Esophagus (tissue), 2 donors: ENCODE data around the gene SORCS2. TPM values are rescaled to one million over a fixed set of nuclear protein-coding genes. Genes with fewer than 3 reads are reported as not detected.

Experiments used
- H3K27ac ChIP-seq, 2 donors: one replicate each; pipeline ENCODE4 v1.5.1; 2013; ENCODE audit warnings: low read depth in 2 of 2, mild to moderate bottlenecking in 2 of 2, inconsistent platforms in 1 of 2, low read length in 1 of 2, moderate library complexity in 1 of 2
- H3K27me3 ChIP-seq, 2 donors: one replicate each; pipeline ENCODE4 v1.6.1; 2013; ENCODE audit warnings: low read length in 2 of 2, control low read depth in 1 of 2, mild to moderate bottlenecking in 1 of 2; ENCODE audit not compliant: insufficient read depth in 2 of 2, control insufficient read depth in 1 of 2
- H3K36me3 ChIP-seq, 2 donors: one replicate each; pipeline ENCODE4 v1.6.1; 2013; ENCODE audit warnings: low read length in 1 of 2; ENCODE audit not compliant: control insufficient read depth in 2 of 2, insufficient read depth in 2 of 2
- H3K4me1 ChIP-seq, 2 donors: one replicate each; pipeline ENCODE4 v1.6.1; 2013; ENCODE audit warnings: low read length in 1 of 2; ENCODE audit not compliant: control insufficient read depth in 2 of 2, insufficient read depth in 2 of 2
- H3K4me3 ChIP-seq, 2 donors: one replicate each; pipeline ENCODE4 v1.5.1; 2013; ENCODE audit warnings: low read length in 2 of 2, mild to moderate bottlenecking in 2 of 2, low read depth in 1 of 2, moderate library complexity in 1 of 2
- H3K9me3 ChIP-seq, 2 donors: one replicate each; pipeline ENCODE4 v1.6.1; 2013; ENCODE audit warnings: mild to moderate bottlenecking in 2 of 2, low read depth in 1 of 2, low read length in 1 of 2, moderate library complexity in 1 of 2; ENCODE audit not compliant: control insufficient read depth in 2 of 2, insufficient read depth in 1 of 2
- WGBS, 2 donors: extraction: QIAGEN DNeasy Blood & Tissue Kit; methylation state at CpG; one replicate each; pipeline ENCODE4 v1.1.7; 2013; 5-methylcytosine and 5-hydroxymethylcytosine counted together
- polyA plus RNA-seq, 2 donors: library from polyadenylated mRNA; stranded (reverse); fragments of 200-250 nt; gene quantifications; one replicate each; pipeline ENCODE4 v1.2.3, GENCODE V29; 2013
- donor health status: healthy with polysubstance abuse.
- donor health status: Bipolar disorder and iron deficiency.

The SORCS2 gene
- polyA plus RNA-seq, 2 donors: 1.1 to 1.2 TPM

DNA sequence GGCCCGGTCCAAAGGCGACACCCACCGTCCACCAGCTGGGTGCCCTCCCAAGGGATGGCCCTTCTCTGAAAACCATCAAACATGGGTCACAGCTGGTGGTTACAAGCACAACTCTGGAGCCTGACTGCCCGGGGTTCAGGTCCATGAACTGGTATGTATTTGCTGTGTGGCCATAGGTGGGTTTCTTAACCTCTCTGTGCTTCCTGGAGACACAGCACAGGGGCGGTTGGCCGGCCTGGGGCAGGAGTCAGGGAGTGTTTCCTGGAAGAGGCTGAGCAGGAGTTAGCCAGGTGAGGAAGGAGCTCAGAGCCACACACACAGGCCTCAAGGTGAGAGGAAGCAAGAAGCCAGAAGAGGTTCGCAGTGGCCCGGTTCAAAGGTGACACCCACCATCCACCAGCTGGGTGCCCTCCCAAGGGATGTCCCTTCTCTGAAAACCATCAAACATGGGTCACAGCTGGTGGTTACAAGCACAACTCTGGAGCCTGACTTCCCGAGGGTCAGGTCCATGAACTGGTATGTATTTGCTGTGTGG lies 486.0 kb downstream of the SORCS2 start:
- Histone ChIP-seq H3K27me3 (no peaks in the 10 kb centered on the region), H3K4me1 (no peaks in the 10 kb centered on the region), H3K36me3 (no peaks in the 10 kb centered on the region), H3K4me3 (no peak overlapping the region), H3K9me3 (peaks cover 2 to 4% of the 10 kb centered on the region in 2 donors), H3K27ac (no peak overlapping the region)
- 80 to 84% methylated on average over 9 of the region's 9 CpGs for WGBS, 2 donors

- Histone ChIP-seq H3K4me3 (no peak overlapping the region), H3K9me3 (peaks cover 6 to 7% of the 10 kb centered on the region in 2 donors), H3K36me3 (no peaks in the 10 kb centered on the region), H3K27ac (no peak overlapping the region), H3K4me1 (no peaks in the 10 kb centered on the region), H3K27me3 (no peaks in the 10 kb centered on the region)
- 58 to 80% methylated on average over 11 of the region's 11 CpGs for WGBS, 2 donors
These were observed 487.2 kb downstream of the SORCS2 start for GRCh38 chr4:7679406-7680040.

DNA sequence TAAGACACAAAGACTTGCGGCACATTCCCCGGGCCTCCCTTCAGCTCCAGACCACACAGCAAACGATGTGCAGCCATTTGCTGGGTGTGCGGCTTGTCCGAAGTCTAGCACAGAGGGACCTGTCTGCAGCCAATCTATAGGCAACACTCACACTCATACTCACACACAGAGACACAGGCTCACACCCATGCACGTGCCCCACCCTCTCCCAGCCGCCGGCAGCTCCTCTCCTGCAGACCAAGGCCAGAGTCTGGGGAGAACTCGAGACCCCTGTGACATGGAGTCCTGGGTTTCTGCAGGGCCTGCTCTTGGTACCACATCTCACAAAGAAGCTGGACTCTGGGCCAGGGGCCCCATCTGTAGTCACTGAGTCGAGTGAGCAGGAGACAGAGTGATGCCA lies 487.8 kb downstream of the SORCS2 start:
- no peaks in the 10 kb centered on the region for H3K36me3 ChIP-seq
- H3K4me1 ChIP-seq: no peaks in the 10 kb centered on the region
- 63 to 77% methylated on average over 10 of the region's 10 CpGs for WGBS, 2 donors

DNA sequence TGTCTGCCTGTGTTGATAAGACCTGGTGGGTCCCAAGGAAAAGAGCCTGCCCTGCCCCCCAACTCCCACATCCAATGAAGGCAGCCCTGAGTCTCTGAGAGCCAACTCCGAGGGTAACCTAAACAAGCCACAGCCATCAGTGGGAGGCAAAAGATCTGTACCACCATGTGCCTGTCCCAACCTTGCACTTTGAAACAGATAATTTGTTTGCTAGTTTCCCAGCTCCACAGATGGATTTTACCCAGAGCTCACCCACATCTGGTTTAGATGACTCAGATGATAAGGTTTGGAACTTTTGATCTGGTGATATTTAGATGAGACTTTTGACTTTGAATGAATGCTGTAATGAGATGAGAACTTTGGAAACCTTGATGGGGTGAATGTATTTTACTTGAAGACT lies 488.4 kb downstream of the SORCS2 start:
- Histone ChIP-seq H3K36me3 (no peaks in the 10 kb centered on the region), H3K4me1 (no peaks in the 10 kb centered on the region), H3K4me3 (no peak overlapping the region), H3K27me3 (no peaks in the 10 kb centered on the region), H3K27ac (no peak overlapping the region), H3K9me3 (peaks cover 6 to 7% of the 10 kb centered on the region in 2 donors)
- 65 to 84% methylated on average over 1 of the region's 1 CpG for WGBS, 2 donors

More for the DNA sequence above, 487.8 kb downstream of the SORCS2 start:
- H3K27me3 ChIP-seq: no peaks in the 10 kb centered on the region
- peaks cover 6 to 7% of the 10 kb centered on the region in 2 donors for H3K9me3 ChIP-seq
- no peak overlapping the region for H3K4me3 ChIP-seq
- no peak overlapping the region for H3K27ac ChIP-seq

DNA sequence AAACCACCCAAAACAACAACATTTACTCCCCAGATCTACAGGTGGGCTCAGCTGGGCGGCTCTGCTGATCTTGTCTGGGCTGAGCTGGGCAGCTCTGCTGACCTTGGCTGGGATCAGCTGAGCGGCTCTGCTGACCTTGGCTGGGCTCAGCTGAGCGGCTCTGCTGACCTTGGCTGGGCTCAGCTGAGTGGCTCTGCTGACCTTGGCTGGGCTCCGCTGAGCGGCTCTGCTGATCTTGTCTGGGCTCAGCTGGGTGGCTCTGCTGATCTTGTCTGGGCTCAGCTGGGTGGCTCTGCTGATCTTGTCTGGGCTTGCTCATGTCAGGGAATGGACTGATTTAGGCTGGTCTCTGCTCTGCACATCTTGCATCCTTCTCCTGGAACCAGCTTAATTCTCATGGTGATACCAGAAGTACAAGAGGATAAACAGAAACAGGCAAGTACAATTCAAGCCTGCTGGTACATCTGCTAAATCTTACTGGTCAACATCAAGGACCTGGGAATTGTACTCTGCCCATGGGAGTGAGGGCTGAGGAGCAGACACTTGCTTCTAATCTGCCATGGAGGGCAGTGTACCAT lies 490.9 kb downstream of the SORCS2 start:
- H3K4me1 ChIP-seq: no peaks in the 10 kb centered on the region
- WGBS, 2 donors: 66 to 85% methylated on average over 5 of the region's 5 CpGs
- no peak overlapping the region for H3K4me3 ChIP-seq
- no peak overlapping the region for H3K27ac ChIP-seq
- peaks cover 6 to 7% of the 10 kb centered on the region in 2 donors for H3K9me3 ChIP-seq
- H3K36me3 ChIP-seq: no peaks in the 10 kb centered on the region
- no peaks in the 10 kb centered on the region for H3K27me3 ChIP-seq

DNA sequence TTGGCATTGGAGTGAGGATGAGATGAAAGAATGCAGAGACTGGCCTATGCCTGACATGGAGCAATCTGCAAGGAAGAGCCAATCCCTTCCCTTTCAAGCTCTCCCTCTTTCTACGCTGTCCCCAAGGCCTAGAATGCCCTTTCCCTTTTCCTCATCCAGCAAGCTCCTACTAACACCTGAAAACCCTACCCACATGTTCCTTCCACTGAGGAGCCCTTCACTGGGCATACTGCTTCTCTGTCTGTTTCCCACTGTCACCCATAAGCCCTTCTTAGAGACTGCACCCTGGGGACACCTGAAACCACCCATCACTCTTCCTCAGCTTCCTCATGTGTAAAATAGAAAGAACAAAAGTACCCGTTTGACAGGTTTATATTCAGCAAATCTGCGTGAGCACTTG lies 492.0 kb downstream of the SORCS2 start:
- 58 to 65% methylated on average over 3 of the region's 3 CpGs for WGBS, 2 donors
- H3K27me3 ChIP-seq: no peaks in the 10 kb centered on the region
- H3K4me3 ChIP-seq: no peak overlapping the region
- peaks cover 6 to 7% of the 10 kb centered on the region in 2 donors for H3K9me3 ChIP-seq
- H3K4me1 ChIP-seq: no peaks in the 10 kb centered on the region
- no peaks in the 10 kb centered on the region for H3K36me3 ChIP-seq
- H3K27ac ChIP-seq: no peak overlapping the region

DNA sequence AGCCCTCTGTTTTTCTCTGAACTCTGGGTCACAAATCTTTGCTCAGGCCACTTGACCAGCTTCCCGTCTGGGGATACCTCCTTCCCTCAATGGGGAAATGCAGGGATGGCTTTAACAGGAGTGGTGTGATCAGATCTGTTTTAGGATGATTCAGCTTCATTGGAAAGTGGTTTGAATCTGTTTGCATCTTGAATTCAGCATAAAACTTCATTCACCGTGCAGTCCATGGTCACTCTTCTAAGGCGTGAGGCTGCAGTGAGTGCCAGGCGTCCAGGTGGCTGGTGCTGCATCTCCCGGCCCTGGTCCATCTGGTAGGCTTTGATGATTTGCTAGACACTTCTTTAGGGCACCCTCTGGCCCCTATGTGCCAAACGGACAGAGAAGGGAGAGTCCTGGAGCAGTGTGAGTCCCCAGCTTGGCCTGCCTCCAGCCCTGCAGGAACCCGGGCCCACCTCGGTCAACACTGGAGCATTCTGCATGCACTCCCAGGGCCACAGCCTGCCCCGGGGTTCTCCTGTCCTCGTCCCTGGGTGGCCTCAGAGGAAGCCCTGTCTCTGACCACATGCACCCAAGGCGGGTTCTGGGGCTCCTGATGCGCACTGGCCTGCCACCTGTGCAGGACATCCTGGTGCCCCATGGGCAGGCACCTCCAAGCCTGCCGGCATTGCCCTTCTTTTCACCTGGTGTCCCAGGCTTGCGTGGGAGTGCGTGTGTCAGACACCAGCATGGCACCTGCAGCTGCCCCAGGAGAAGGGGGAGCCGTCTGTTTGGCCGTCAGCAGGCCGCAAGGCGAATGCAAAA lies 493.9 kb downstream of the SORCS2 start:
- no peaks in the 10 kb centered on the region for H3K4me1 ChIP-seq
- no peak overlapping the region for H3K27ac ChIP-seq
- peaks cover 6 to 7% of the 10 kb centered on the region in 2 donors for H3K9me3 ChIP-seq
- no peak overlapping the region for H3K4me3 ChIP-seq
- H3K27me3 ChIP-seq: no peaks in the 10 kb centered on the region
- no peaks in the 10 kb centered on the region for H3K36me3 ChIP-seq
- 88% methylated on average over 19 of the region's 19 CpGs for WGBS, 2 donors

DNA sequence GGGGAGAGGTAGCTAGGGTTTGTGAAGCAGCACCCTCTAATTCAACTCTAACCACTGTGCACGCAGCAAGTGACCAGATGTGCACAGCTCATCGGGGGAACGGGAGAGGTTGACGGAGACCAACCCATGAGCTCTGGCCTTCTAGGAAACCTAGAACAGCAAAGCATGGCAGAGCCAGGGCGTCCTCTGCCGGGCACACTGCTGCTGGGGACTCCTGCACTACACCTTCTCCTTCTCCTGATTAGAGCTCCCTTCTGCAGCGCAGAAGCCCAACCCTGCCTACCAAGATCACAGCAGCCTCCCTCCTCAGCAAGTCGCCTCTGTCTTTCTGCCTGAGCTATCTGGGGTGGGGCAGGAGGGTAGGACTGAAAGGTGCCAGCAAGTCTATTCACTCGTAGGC lies 494.7 kb downstream of the SORCS2 start:
- H3K27me3 ChIP-seq: no peaks in the 10 kb centered on the region
- WGBS, 2 donors: 87 to 89% methylated on average over 9 of the region's 9 CpGs
- no peaks in the 10 kb centered on the region for H3K4me1 ChIP-seq
- no peaks in the 10 kb centered on the region for H3K36me3 ChIP-seq
- no peak overlapping the region for H3K4me3 ChIP-seq
- H3K27ac ChIP-seq: no peak overlapping the region
- peaks cover 6 to 7% of the 10 kb centered on the region in 2 donors for H3K9me3 ChIP-seq

- no peaks in the 10 kb centered on the region for H3K27me3 ChIP-seq
- 82 to 93% methylated on average over 9 of the region's 9 CpGs for WGBS, 2 donors
- H3K27ac ChIP-seq: no peak overlapping the region
- H3K4me1 ChIP-seq: no peaks in the 10 kb centered on the region
- H3K36me3 ChIP-seq: no peaks in the 10 kb centered on the region
- no peak overlapping the region for H3K4me3 ChIP-seq
- H3K9me3 ChIP-seq: peaks cover 6 to 7% of the 10 kb centered on the region in 2 donors
These were observed 495.5 kb downstream of the SORCS2 start for GRCh38 chr4:7687796-7688195.
